Stomach (tissue), 4 donors: ENCODE results near the gene CRTAP.

Source experiments
- CTCF ChIP-seq, 7 experiments: fragments of 450-650 bp in 4 of 7; fragments of 200-600 bp in 3 of 7; sonication (generic) in 3 of 7; IDR thresholded peaks; one replicate each; pipeline ENCODE4 v1.5.1; 2016 to 2019; ENCODE audit warnings: antibody characterized with exemption in 7 of 7, control low read depth in 2 of 7, mild to moderate bottlenecking in 1 of 7
- EP300 ChIP-seq: sonication (generic); formaldehyde crosslinking; IDR thresholded peaks from one replicate; pipeline ENCODE4 v1.6.1; 2017; ENCODE audit warnings: antibody characterized with exemption
- POLR2AphosphoS5 ChIP-seq, 3 donors: sonication (generic); formaldehyde crosslinking; IDR thresholded peaks; one replicate each; pipeline ENCODE4 v1.6.1; 2016; ENCODE audit warnings: antibody characterized with exemption in 3 of 3

GRCh38 chr3:33093847-33094246 lies 20.0 kb upstream of the CRTAP start:
- TF ChIP-seq CTCF (IDR thresholded peaks at IDR 0.05): no peak
- TF ChIP-seq EP300: no peak
- no peak for TF ChIP-seq POLR2AphosphoS5 (IDR thresholded peaks at IDR 0.05)
